Fibroblast of lung (primary cell): Measurements from ENCODE around the gene G6PD.

ENCODE experiments used
- EZH2 ChIP-seq: IDR thresholded peaks from 2 replicates; pipeline ENCODE4 v1.5.1; 2012; ENCODE audit warnings: low read length, control low read depth, mild to moderate bottlenecking; ENCODE audit errors: missing control alignments
- TF ChIP-seq, protein P1 (sequence below), 2 donors: IDR thresholded peaks in 1 of 2; conservative IDR thresholded peaks in 1 of 2; 1 replicate in 1 of 2; 2 replicates in 1 of 2; pipeline ENCODE4 v1.5.1; 2011 to 2012; ENCODE audit warnings: low read length in 2 of 2, control low read depth in 1 of 2, inconsistent platforms in 1 of 2, low read depth in 1 of 2, mild to moderate bottlenecking in 1 of 2

DNA sequence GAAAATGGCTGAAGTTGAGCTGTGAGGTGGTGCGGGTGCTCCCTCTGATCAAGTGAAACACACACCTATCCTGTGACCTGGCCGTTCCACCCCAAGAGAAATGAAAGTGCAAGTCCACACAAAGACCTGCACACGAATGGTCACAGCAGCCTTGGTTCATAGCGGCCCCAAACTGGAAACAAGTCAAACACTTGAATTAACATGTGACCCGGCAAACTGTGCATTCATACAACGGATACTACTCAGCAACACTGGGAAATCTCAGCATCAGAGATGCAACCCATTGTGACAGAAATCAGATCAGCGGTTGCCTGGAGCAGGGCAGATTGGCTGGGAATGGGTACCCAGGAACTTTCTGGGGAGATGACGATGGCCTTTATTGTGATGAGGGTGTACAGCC, 7.6 kb downstream of the G6PD start:
- TF ChIP-seq, protein P1, sequence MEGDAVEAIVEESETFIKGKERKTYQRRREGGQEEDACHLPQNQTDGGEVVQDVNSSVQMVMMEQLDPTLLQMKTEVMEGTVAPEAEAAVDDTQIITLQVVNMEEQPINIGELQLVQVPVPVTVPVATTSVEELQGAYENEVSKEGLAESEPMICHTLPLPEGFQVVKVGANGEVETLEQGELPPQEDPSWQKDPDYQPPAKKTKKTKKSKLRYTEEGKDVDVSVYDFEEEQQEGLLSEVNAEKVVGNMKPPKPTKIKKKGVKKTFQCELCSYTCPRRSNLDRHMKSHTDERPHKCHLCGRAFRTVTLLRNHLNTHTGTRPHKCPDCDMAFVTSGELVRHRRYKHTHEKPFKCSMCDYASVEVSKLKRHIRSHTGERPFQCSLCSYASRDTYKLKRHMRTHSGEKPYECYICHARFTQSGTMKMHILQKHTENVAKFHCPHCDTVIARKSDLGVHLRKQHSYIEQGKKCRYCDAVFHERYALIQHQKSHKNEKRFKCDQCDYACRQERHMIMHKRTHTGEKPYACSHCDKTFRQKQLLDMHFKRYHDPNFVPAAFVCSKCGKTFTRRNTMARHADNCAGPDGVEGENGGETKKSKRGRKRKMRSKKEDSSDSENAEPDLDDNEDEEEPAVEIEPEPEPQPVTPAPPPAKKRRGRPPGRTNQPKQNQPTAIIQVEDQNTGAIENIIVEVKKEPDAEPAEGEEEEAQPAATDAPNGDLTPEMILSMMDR (conservative IDR thresholded peaks at IDR 0.05 in 1 of 2, IDR thresholded peaks at IDR 0.05 in 1 of 2; ENCODE audit: low read depth in 1 of 2, low read length in 2 of 2): no peak
- TF ChIP-seq EZH2: no peak
